H9 (cell line): ENCODE results near the gene KAZN. TPM values are rescaled to one million over a fixed set of nuclear protein-coding genes. Genes with fewer than 3 reads are reported as not detected.

Source experiments
- DNase-seq: peaks from one replicate; pipeline ENCODE4 v3.0.0-alpha.2; 2017
- H2AFZ ChIP-seq: one replicate; pipeline ENCODE4 v1.6.1; 2013; ENCODE audit warnings: mild to moderate bottlenecking, low read length, control low read depth, moderate library complexity
- H2AK5ac ChIP-seq: 2 replicates; pipeline ENCODE4 v1.6.1; 2013; ENCODE audit warnings: low read length, control low read depth, mixed read lengths; ENCODE audit not compliant: insufficient read length
- H2BK120ac ChIP-seq: one replicate; pipeline ENCODE4 v1.6.1; 2013; ENCODE audit warnings: low read depth, mild to moderate bottlenecking, low read length, control low read depth, inconsistent platforms; ENCODE audit not compliant: poor library complexity, severe bottlenecking
- H2BK12ac ChIP-seq: 2 replicates; pipeline ENCODE4 v1.6.1; 2013; ENCODE audit warnings: low read length, control low read depth, mixed read lengths, low read depth; ENCODE audit not compliant: insufficient read length
- H2BK15ac ChIP-seq: 2 replicates; pipeline ENCODE4 v1.6.1; 2013; ENCODE audit warnings: low read depth, low read length, control low read depth
- H2BK20ac ChIP-seq: one replicate; pipeline ENCODE4 v1.6.1; 2013; ENCODE audit warnings: low read depth, mild to moderate bottlenecking, low read length, control low read depth, inconsistent platforms; ENCODE audit not compliant: poor library complexity, severe bottlenecking
- H2BK5ac ChIP-seq: 2 replicates; pipeline ENCODE4 v1.6.1; 2013; ENCODE audit warnings: low read length, control low read depth, mixed read lengths; ENCODE audit not compliant: insufficient read length
- H3K14ac ChIP-seq: 2 replicates; pipeline ENCODE4 v1.6.1; 2013; ENCODE audit warnings: low read length, control low read depth; ENCODE audit not compliant: insufficient read depth
- H3K18ac ChIP-seq: 2 replicates; pipeline ENCODE4 v1.6.1; 2013; ENCODE audit warnings: low read depth, mild to moderate bottlenecking, mixed read lengths, low read length, control low read depth; ENCODE audit not compliant: insufficient read length
- H3K23ac ChIP-seq: 2 replicates; pipeline ENCODE4 v1.6.1; 2013; ENCODE audit warnings: low read length, control low read depth, mixed read lengths, low read depth; ENCODE audit not compliant: insufficient read length
- H3K23me2 ChIP-seq: 2 replicates; pipeline ENCODE4 v1.6.1; 2013; ENCODE audit warnings: low read depth, mild to moderate bottlenecking, mixed read lengths, low read length, control low read depth; ENCODE audit not compliant: insufficient read length, poor library complexity, severe bottlenecking
- H3K27ac ChIP-seq: 2 replicates; pipeline ENCODE4 v1.5.1; 2013; ENCODE audit warnings: low read length, control low read depth, mixed read lengths, low read depth; ENCODE audit not compliant: insufficient read length
- H3K27me3 ChIP-seq: 2 replicates; pipeline ENCODE4 v1.6.1; 2013; ENCODE audit warnings: low read length, control low read depth, inconsistent platforms; ENCODE audit not compliant: insufficient read depth
- H3K4ac ChIP-seq: 2 replicates; pipeline ENCODE4 v1.6.1; 2013; ENCODE audit warnings: low read depth, mild to moderate bottlenecking, control low read depth, inconsistent platforms, low read length, moderate library complexity
- H3K4me1 ChIP-seq: 2 replicates; pipeline ENCODE4 v1.6.1; 2013; ENCODE audit warnings: low read length, control low read depth, inconsistent platforms; ENCODE audit not compliant: insufficient read depth
- H3K4me2 ChIP-seq: 2 replicates; pipeline ENCODE4 v1.6.1; 2013; ENCODE audit warnings: low read length, control low read depth, mixed read lengths; ENCODE audit not compliant: insufficient read length, insufficient read depth
- H3K56ac ChIP-seq: 2 replicates; pipeline ENCODE4 v1.6.1; 2013; ENCODE audit warnings: low read depth, mild to moderate bottlenecking, mixed read lengths, low read length, control low read depth; ENCODE audit not compliant: insufficient read length
- H3K79me1 ChIP-seq: 2 replicates; pipeline ENCODE4 v1.6.1; 2013; ENCODE audit warnings: low read depth, mild to moderate bottlenecking, moderate library complexity, low read length, control low read depth, inconsistent platforms; ENCODE audit not compliant: insufficient read depth, poor library complexity, severe bottlenecking
- H3K79me2 ChIP-seq: 2 replicates; pipeline ENCODE4 v1.6.1; 2013; ENCODE audit warnings: low read length, control low read depth, inconsistent platforms; ENCODE audit not compliant: insufficient read depth
- H3K9ac ChIP-seq: 2 replicates; pipeline ENCODE4 v1.6.1; 2013; ENCODE audit warnings: low read length, control low read depth, mixed read lengths; ENCODE audit not compliant: insufficient read length; ENCODE audit errors: extremely low read depth
- H3K9me3 ChIP-seq: one replicate; pipeline ENCODE4 v1.6.1; 2013; ENCODE audit warnings: low read depth, low read length, inconsistent platforms; ENCODE audit not compliant: control insufficient read depth
- H3T11ph ChIP-seq: one replicate; pipeline ENCODE4 v1.6.1; 2013; ENCODE audit warnings: mild to moderate bottlenecking, low read length, control low read depth, inconsistent platforms
- H4K20me1 ChIP-seq: one replicate; pipeline ENCODE4 v1.6.1; 2013; ENCODE audit not compliant: control insufficient read depth, insufficient read length, insufficient read depth
- H4K5ac ChIP-seq: 2 replicates; pipeline ENCODE4 v1.6.1; 2013; ENCODE audit warnings: low read depth, mild to moderate bottlenecking, mixed read lengths, low read length, control low read depth; ENCODE audit not compliant: insufficient read length
- H4K8ac ChIP-seq: replicated peaks from 2 replicates; pipeline ENCODE4 v1.6.1; 2013; ENCODE audit warnings: low read length, control low read depth, mixed read lengths, low read depth; ENCODE audit not compliant: insufficient read length
- H4K91ac ChIP-seq: 2 replicates; pipeline ENCODE4 v1.6.1; 2013; ENCODE audit warnings: low read depth, mild to moderate bottlenecking, moderate library complexity, mixed read lengths, low read length, control low read depth; ENCODE audit not compliant: insufficient read length
- H3K27ac Mint-ChIP-seq, 3 experiments: 2 replicates in 2 of 3; 3 replicates in 1 of 3; pipeline ENCODE4 v1.8.0; 2020 to 2021; ENCODE audit warnings: mixed read lengths in 3 of 3, mild to moderate bottlenecking in 1 of 3, moderate library complexity in 1 of 3
- H3K27me3 Mint-ChIP-seq: 2 replicates; pipeline ENCODE4 v1.8.0; 2021; ENCODE audit warnings: low read depth, mild to moderate bottlenecking, moderate library complexity, mixed read lengths
- H3K36me3 Mint-ChIP-seq, 3 experiments: 2 replicates in 2 of 3; 3 replicates in 1 of 3; pipeline ENCODE4 v1.8.0; 2020 to 2021; ENCODE audit warnings: low read depth in 3 of 3, mixed read lengths in 3 of 3; ENCODE audit not compliant: insufficient read depth in 1 of 3
- H3K4me1 Mint-ChIP-seq, 2 experiments: 2 replicates each; pipeline ENCODE4 v1.8.0; 2020; ENCODE audit warnings: mixed read lengths in 2 of 2
- H3K4me3 Mint-ChIP-seq, 2 experiments: 2 replicates in 1 of 2; 3 replicates in 1 of 2; pipeline ENCODE4 v1.8.0; 2020 to 2021; ENCODE audit warnings: mild to moderate bottlenecking in 2 of 2, mixed read lengths in 2 of 2, moderate library complexity in 1 of 2
- H3K9me3 Mint-ChIP-seq, 2 experiments: 2 replicates in 1 of 2; 3 replicates in 1 of 2; pipeline ENCODE4 v1.8.0; 2020; ENCODE audit warnings: mild to moderate bottlenecking in 2 of 2, mixed read lengths in 2 of 2, moderate library complexity in 1 of 2
- CTCF ChIP-seq: fragments of 200-600 bp; sonication (generic); conservative IDR thresholded peaks from 3 replicates; pipeline ENCODE4 v1.8.0; 2021; ENCODE audit warnings: antibody characterized with exemption, mild to moderate bottlenecking
- WGBS: extraction: QIAGEN DNeasy Blood & Tissue Kit; methylation state at CpG from one replicate; pipeline ENCODE4 v1.1.7; 2013; ENCODE audit warnings: missing lambda C conversion rate, low lambda C conversion rate, mixed read lengths; ENCODE audit not compliant: insufficient read length; ENCODE audit errors: extremely low coverage; 5-methylcytosine and 5-hydroxymethylcytosine counted together
- total RNA-seq: library from RNA; stranded (reverse); gene quantifications from 2 replicates; pipeline ENCODE4 v1.2.1, GENCODE V29; 2021

Gene KAZN
- total RNA-seq, 1 experiment from 2014 or later, result 7.6 TPM

DNA sequence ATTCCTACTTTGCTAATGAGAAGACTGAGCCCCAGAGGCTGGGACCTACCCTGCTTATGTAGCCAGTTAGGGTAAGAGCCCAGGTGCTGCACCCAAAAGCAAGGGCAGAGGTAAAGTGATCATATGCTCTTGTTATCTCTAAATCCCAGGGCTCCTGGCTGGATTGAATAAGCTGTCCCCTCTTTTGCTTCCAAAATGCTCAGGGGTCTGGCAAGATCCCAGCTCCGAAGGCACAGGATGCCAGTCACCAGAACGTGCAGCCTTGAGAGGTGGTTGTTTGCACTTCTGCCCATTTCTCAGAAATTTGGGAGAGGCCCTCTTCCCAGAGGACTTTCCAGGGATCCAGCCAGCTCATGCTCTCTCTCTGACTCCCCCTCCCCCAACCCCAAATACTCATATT, 412.7 kb downstream of the KAZN start:
- WGBS, result no CpG with 5 or more reads among the region's 2 CpGs
- no peaks in the 10 kb centered on the region; the same call in 1 of the 2 replicates for H3K27me3 Mint-ChIP-seq
- Histone ChIP-seq H2AK5ac (no peak overlapping the region), H3K18ac (no peak overlapping the region), H4K8ac (no peak overlapping the region), H3K14ac (no peak overlapping the region), H3K79me1 (no peaks in the 10 kb centered on the region), H3K79me2 (no peaks in the 10 kb centered on the region), H3K23ac (no peak overlapping the region), H3K4ac (no peak overlapping the region), H3K23me2 (no peaks in the 10 kb centered on the region), H4K91ac (no peak overlapping the region), H3K56ac (no peak overlapping the region), H3K27ac (no peak overlapping the region), H2BK12ac (no peak overlapping the region), H4K20me1 (no peaks in the 10 kb centered on the region), H3K4me1 (no peaks in the 10 kb centered on the region), H3K9ac (no peak overlapping the region), H3K27me3 (no peaks in the 10 kb centered on the region), H3K9me3 (no peaks in the 10 kb centered on the region), H3K4me2 (no peak overlapping the region), H2BK5ac (no peak overlapping the region), H2BK120ac (no peak overlapping the region), H2BK15ac (no peak overlapping the region), H2BK20ac (no peak overlapping the region), H2AFZ (no peak overlapping the region), H4K5ac (no peak overlapping the region), H3T11ph (no peak overlapping the region)
- TF ChIP-seq CTCF, result no peak
- no peak overlapping the region for H3K4me3 Mint-ChIP-seq
- no peak for DNase-seq
- H3K27ac Mint-ChIP-seq, result no peak overlapping the region
- peaks cover 4 to 12% (median 9%) of the 10 kb centered on the region in 3 experiments for H3K36me3 Mint-ChIP-seq
- H3K4me1 Mint-ChIP-seq, result peaks cover 15 to 22% of the 10 kb centered on the region in 2 experiments
- peaks cover 7% of the 10 kb centered on the region in 2 experiments; a peak in 4 of 5 replicates for H3K9me3 Mint-ChIP-seq
